ENCODE results near the gene LIPE. TPM values are rescaled to one million over a fixed set of nuclear protein-coding genes. Genes with fewer than 3 reads are reported as not detected.

LIPE gene
- polyA plus RNA-seq: 19.1 and 24.7 TPM in 2 replicates
- 26.5 and 30.9 TPM in 2 replicates for polyA minus RNA-seq

DNA sequence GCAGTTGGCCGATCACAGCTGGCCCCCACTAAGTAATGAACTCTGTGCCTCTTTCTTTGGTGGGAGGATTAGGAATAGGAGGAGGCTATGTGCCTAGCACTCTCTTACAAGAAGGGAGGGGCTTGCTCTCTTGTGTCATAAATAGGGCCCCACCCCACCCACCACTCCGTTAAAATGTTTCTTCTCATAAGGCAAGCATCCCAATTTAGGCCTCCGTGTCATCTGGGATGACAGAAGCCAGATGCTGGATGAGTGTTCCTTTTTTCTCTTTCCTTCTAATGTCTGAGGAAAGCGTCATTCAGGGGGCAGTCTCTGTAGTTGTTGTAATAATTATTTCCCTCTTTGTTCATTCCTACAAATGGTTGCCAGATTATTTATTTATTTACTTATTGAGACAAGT lies at the start of gene LIPE:
TSS of gene LIPE (minus strand) at position 76 of the 400 bp plus-strand sequence. CDS start 239 bp downstream, outside the sequence.
- TF ChIP-seq EZH2 (IDR thresholded peaks at IDR 0.05; ENCODE audit: borderline replicate concordance, insufficient read depth, low read length, poor library complexity, severe bottlenecking): no peak
- TF ChIP-seq RAD21 (conservative IDR thresholded peaks at IDR 0.05): no peak
- TF ChIP-seq TAF1 (IDR thresholded peaks at IDR 0.05; ENCODE audit: low read depth): no peak
- no peak for TF ChIP-seq SMC3 (conservative IDR thresholded peaks at IDR 0.05; ENCODE audit: poor library complexity)
- no peak for TF ChIP-seq MXI1 (conservative IDR thresholded peaks at IDR 0.05; ENCODE audit: poor library complexity, severe bottlenecking)
- TF ChIP-seq CTCF (IDR thresholded peaks at IDR 0.05; ENCODE audit: poor library complexity, severe bottlenecking): no peak
- TF ChIP-seq REST (IDR thresholded peaks at IDR 0.05; ENCODE audit: borderline replicate concordance): no peak
- TF ChIP-seq POLR2AphosphoS5 (IDR thresholded peaks at IDR 0.05): no peak
- TF ChIP-seq EP300 (conservative IDR thresholded peaks at IDR 0.05; ENCODE audit: poor library complexity, severe bottlenecking): no peak
- Histone ChIP-seq H3K9me2 (ENCODE audit: insufficient read depth, low read length) (no peaks in the 10 kb centered on the region), H4K20me1 (ENCODE audit: insufficient read depth) (no peaks in the 10 kb centered on the region), H3K9ac (ENCODE audit: low read length) (no peak within 1 kb of the TSS), H3K4me3 (ENCODE audit: low read length) (no peak within 1 kb of the TSS), H3K4me2 (ENCODE audit: low read length) (no peak within 1 kb of the TSS), H3K9me3 (ENCODE audit: low read length) (no peaks in the 10 kb centered on the region), H3K27ac (ENCODE audit: low read length) (no peak within 1 kb of the TSS), H2AFZ (ENCODE audit: low read depth, low read length) (no peak within 1 kb of the TSS), H3K36me3 (ENCODE audit: insufficient read depth, low read length) (no peaks in the 10 kb centered on the region), H3K79me2 (replicated peaks; ENCODE audit: insufficient read depth, low read length) (no peaks in the 10 kb centered on the region), H3K27me3 (ENCODE audit: insufficient read depth, low read depth, low read length) (no peaks in the 10 kb centered on the region), H3F3A (ENCODE audit: insufficient read depth, low read length, poor library complexity, severe bottlenecking) (no peaks in the 10 kb centered on the region)

DNA sequence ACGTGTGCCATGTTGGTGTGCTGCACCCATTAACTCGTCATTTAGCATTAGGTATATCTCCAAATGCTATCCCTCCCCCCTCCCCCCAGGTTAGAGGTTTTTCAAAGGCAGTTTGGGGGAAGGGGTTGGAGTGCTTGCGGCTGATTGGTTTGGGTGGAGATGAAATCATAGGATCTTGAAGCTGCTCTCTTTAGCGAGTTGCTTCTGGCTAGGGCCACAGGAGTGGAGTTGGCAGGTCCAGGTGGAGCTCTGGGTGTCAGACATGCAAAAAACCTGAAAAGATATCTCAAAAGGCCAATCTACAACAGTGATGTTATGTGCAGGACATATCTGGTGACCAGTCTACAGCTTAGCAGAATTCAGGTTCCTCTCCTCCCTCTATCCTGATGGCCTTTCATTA lies 48.2 kb upstream of the LIPE start:
- Histone ChIP-seq H3K9me2 (ENCODE audit: insufficient read depth, low read length) (no peaks in the 10 kb centered on the region), H3K27ac (ENCODE audit: low read length) (no peak overlapping the region), H3K27me3 (ENCODE audit: insufficient read depth, low read depth, low read length) (no peaks in the 10 kb centered on the region), H3K79me2 (replicated peaks; ENCODE audit: insufficient read depth, low read length) (no peaks in the 10 kb centered on the region), H3K9ac (ENCODE audit: low read length) (no peak overlapping the region), H3K9me3 (ENCODE audit: low read length) (no peaks in the 10 kb centered on the region), H4K20me1 (ENCODE audit: insufficient read depth) (no peaks in the 10 kb centered on the region), H3F3A (ENCODE audit: insufficient read depth, low read length, poor library complexity, severe bottlenecking) (no peaks in the 10 kb centered on the region), H3K36me3 (ENCODE audit: insufficient read depth, low read length) (no peaks in the 10 kb centered on the region), H3K4me2 (ENCODE audit: low read length) (no peak overlapping the region), H2AFZ (ENCODE audit: low read depth, low read length) (no peak overlapping the region), H3K4me3 (ENCODE audit: low read length) (no peak overlapping the region)
- TF ChIP-seq RAD21 (conservative IDR thresholded peaks at IDR 0.05) (no peak), EZH2 (IDR thresholded peaks at IDR 0.05; ENCODE audit: borderline replicate concordance, insufficient read depth, low read length, poor library complexity, severe bottlenecking) (no peak), MXI1 (conservative IDR thresholded peaks at IDR 0.05; ENCODE audit: poor library complexity, severe bottlenecking) (no peak), CTCF (IDR thresholded peaks at IDR 0.05; ENCODE audit: poor library complexity, severe bottlenecking) (no peak), SMC3 (conservative IDR thresholded peaks at IDR 0.05; ENCODE audit: poor library complexity) (no peak), POLR2AphosphoS5 (IDR thresholded peaks at IDR 0.05) (no peak), EP300 (conservative IDR thresholded peaks at IDR 0.05; ENCODE audit: poor library complexity, severe bottlenecking) (no peak), REST (IDR thresholded peaks at IDR 0.05; ENCODE audit: borderline replicate concordance) (no peak), TAF1 (IDR thresholded peaks at IDR 0.05; ENCODE audit: low read depth) (no peak)

Data from neural cell (in vitro differentiated cells).